IPS-15b (cell line): ENCODE data around the gene SAE1.
A peak's percentile ranks its signal among the peaks of the same experiment; 100 is the strongest.
"Not testable (repeated sequence)": the region's sequence is repeated elsewhere in the genome, so short reads cannot be mapped to it uniquely, and the experiment has no call there.

ENCODE experiments used
- H3K27me3 ChIP-seq: one replicate; pipeline ENCODE4 v1.6.1; 2013; ENCODE audit warnings: low read length; ENCODE audit not compliant: control insufficient read depth, insufficient read depth
- H3K36me3 ChIP-seq: one replicate; pipeline ENCODE4 v1.6.1; 2013; ENCODE audit warnings: low read length; ENCODE audit not compliant: control insufficient read depth, insufficient read depth
- H3K4me1 ChIP-seq: one replicate; pipeline ENCODE4 v1.6.1; 2013; ENCODE audit warnings: mild to moderate bottlenecking, low read length; ENCODE audit not compliant: control insufficient read depth, insufficient read depth
- H3K4me3 ChIP-seq: one replicate; pipeline ENCODE4 v1.5.1; 2013; ENCODE audit warnings: low read depth, low read length
- H3K9ac ChIP-seq: one replicate; pipeline ENCODE4 v1.6.1; 2013; ENCODE audit warnings: low read depth, mild to moderate bottlenecking, low read length
- H3K9me3 ChIP-seq: one replicate; pipeline ENCODE4 v1.6.1; 2013; ENCODE audit warnings: mild to moderate bottlenecking, low read length; ENCODE audit not compliant: control insufficient read depth, insufficient read depth

The SAE1 gene

DNA sequence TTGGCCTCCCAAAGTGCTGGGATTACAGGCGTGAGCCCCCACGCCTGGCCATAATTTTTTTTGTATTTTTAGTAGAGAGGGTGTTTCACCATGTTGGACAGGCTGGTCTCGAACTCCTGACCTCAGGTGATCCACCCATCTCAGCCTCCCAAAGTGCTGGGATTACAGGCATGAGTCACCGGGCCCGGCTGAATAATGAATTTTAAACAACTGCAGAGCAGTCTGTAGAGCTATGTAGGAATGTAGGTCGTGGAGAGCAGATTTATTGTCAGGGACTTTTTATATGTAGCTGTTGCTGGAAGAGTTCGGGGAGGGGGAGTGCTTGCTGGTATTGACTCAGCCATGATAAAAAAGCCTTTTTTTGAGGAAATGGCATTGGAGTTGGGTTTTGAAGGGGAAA, 10.6 kb downstream of the SAE1 start:
- not testable (repeated sequence) for H3K9ac ChIP-seq, H3K4me3 ChIP-seq, H3K4me1 ChIP-seq, H3K9me3 ChIP-seq, H3K27me3 ChIP-seq
- peaks cover 31% of the 10 kb centered on the region for H3K36me3 ChIP-seq

- peaks cover 36% of the 10 kb centered on the region for H3K36me3 ChIP-seq
- H3K27me3 ChIP-seq, result no peaks in the 10 kb centered on the region
- H3K9ac ChIP-seq, result no peak overlapping the region
- peaks cover 2% of the 10 kb centered on the region for H3K4me1 ChIP-seq
- no peak overlapping the region for H3K4me3 ChIP-seq
- no peaks in the 10 kb centered on the region for H3K9me3 ChIP-seq
Measured at GRCh38 chr19:47141695-47142094, 11.1 kb downstream of the SAE1 start.

DNA sequence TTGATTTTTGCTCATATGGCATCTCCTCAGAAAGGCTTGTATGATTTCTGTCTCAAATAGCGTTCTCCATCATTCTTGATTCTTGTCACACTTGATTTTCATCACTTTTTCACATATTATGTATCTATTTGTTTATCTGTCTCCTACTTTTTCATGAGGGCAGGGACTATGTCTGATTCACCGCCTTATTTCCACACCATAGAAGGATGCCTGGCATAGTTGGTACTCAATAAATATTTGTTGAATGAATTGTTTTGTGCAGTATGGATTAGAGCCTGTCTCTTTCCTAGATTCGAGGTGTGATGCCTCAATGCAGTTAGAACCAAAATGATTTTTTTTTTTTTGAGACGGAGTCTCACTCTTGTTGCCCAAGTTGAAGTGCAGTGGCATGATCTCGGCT, 12.1 kb downstream of the SAE1 start:
- Histone ChIP-seq H3K36me3 (peaks cover 37% of the 10 kb centered on the region), H3K9ac (no peak overlapping the region), H3K4me3 (no peak overlapping the region), H3K27me3 (no peaks in the 10 kb centered on the region), H3K4me1 (no peaks in the 10 kb centered on the region), H3K9me3 (no peaks in the 10 kb centered on the region)

DNA sequence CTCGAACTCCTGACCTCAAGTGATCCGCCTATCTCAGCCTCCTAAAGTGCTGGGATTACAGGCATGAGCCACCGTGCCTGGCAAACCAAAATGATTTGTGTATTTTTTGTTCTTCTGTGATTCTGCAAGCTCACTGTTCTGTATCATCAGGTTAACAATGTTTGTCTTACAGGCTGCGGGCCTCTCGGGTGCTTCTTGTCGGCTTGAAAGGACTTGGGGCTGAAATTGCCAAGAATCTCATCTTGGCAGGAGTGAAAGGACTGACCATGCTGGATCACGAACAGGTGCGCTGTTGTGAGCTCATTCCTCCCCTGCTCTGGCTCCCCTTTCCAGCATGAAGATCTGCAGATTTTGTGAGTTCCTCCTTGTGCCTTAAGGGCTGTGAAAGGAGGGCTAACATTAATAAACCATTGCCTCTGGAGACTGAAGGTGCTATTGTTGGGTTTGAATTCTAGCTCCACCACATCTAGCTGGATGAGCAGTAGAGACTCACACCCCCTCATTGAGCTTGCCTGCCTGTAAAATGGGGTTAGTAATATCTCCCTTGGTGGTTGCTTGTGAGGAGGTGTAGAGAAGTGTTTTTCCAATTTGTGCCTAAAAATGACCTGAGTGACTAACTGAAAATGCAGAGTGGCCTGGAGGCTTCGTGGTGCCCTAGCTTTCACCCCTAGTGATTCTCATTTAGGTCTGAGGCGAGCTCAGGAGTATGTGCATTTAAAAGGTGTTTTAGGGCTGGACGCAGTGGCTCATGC, 12.9 kb downstream of the SAE1 start:
- Histone ChIP-seq H3K9ac (peak overlapping the region; percentile 47), H3K9me3 (no peaks in the 10 kb centered on the region), H3K36me3 (peaks cover 41% of the 10 kb centered on the region), H3K4me1 (no peaks in the 10 kb centered on the region), H3K4me3 (no peak overlapping the region), H3K27me3 (no peaks in the 10 kb centered on the region)

- Histone ChIP-seq H3K4me3 (no peak overlapping the region), H3K9ac (no peak overlapping the region), H3K9me3 (no peaks in the 10 kb centered on the region), H3K27me3 (no peaks in the 10 kb centered on the region), H3K4me1 (no peaks in the 10 kb centered on the region), H3K36me3 (peaks cover 42% of the 10 kb centered on the region)
Measured at GRCh38 chr19:47144630-47145029, 14.0 kb downstream of the SAE1 start.

DNA sequence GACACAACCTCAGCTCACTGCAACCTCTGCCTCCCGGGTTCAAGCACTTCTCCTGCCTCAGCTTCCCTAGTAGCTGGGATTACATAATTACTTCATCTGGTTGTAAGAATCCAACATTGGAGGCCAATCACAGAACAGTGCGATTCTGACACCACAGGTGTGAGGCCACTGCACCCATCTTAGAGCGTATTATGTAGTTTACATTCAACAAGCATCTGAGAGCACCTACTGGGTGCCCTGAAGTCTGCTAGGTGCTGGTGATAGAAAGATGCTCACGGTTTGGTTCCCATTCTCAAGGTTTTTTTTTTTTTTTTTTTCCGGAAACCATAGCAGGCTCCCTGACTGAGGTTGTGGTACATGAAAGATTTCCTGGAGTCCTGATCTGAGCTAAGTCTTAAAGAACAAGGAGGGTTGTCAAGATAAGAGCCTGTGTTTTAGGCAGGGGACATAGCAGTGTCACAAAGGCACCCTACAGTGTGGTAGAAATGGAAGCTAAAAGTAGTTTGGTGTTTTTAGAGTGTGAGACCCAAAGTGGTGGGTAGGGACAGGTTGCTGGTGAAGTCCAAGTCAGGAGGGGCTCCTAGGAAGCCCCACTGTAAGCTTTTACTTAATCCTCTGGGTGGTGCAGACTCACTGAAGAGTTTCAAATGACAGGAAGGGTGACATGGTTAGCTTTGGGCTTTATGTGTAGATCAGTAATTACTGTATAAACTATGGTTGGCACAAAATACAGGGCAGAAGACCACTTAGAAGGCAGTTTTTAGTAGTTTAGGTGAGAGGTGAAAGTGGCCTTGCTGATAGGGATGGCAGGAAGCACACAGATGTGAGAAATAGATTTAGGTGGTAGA, 15.2 kb downstream of the SAE1 start:
- no peaks in the 10 kb centered on the region for H3K27me3 ChIP-seq
- no peaks in the 10 kb centered on the region for H3K4me1 ChIP-seq
- no peaks in the 10 kb centered on the region for H3K9me3 ChIP-seq
- H3K9ac ChIP-seq, result no peak overlapping the region
- H3K36me3 ChIP-seq, result peaks cover 53% of the 10 kb centered on the region
- H3K4me3 ChIP-seq, result no peak overlapping the region

DNA sequence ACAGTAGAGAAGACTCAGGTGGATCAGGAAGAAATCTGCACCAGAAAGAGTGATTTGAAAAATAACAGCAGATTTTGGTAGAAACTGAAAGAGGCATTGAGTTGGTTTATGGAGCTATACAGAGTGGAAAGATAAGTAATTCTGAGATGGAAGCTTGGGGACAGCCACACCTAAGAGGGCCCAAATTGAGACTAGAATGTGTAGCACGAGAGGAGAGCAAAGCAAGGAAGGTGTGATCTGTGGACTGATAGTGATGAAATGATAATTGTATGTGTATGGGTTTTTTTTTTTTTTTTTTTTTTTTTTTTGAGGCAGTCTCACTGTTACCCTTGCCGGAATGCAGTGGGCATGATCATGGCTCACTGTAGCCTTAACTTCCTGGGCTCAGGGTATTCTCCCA, 16.3 kb downstream of the SAE1 start:
- Histone ChIP-seq H3K36me3 (peaks cover 61% of the 10 kb centered on the region), H3K9me3 (no peaks in the 10 kb centered on the region), H3K9ac (no peak overlapping the region), H3K4me3 (no peak overlapping the region), H3K27me3 (no peaks in the 10 kb centered on the region), H3K4me1 (peaks cover 1% of the 10 kb centered on the region)

GRCh38 chr19:47151627-47152026, 21.0 kb downstream of the SAE1 start:
- no peaks in the 10 kb centered on the region for H3K27me3 ChIP-seq

DNA sequence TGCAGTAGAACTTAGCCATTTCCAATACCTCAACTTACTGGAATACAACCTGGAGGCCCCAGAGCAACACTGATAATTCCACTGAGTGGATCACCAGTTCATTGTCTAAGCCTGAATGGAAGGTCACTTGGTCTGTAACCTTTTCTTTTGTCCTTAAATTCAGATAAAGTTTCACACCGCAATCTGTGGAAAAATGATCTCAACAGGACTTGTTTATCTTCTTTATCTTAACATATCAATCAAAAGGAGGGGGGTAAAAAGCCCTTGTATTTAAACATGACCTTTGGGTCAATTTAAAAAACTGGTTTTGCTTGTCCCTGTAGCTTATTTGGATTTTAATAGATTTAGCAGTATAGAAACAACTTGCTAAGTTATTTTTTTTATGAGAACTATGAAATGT, 21.6 kb downstream of the SAE1 start:
- H3K27me3 ChIP-seq, result no peaks in the 10 kb centered on the region
- no peak overlapping the region for H3K4me3 ChIP-seq
- peaks cover 10% of the 10 kb centered on the region for H3K4me1 ChIP-seq
- no peak overlapping the region for H3K9ac ChIP-seq
- peaks cover 57% of the 10 kb centered on the region for H3K36me3 ChIP-seq
- no peaks in the 10 kb centered on the region for H3K9me3 ChIP-seq

More at GRCh38 chr19:47151627-47152026, 21.0 kb downstream of the SAE1 start:
- Histone ChIP-seq H3K36me3 (peaks cover 61% of the 10 kb centered on the region), H3K9me3 (no peaks in the 10 kb centered on the region), H3K4me3 (no peak overlapping the region), H3K9ac (no peak overlapping the region), H3K4me1 (peaks cover 4% of the 10 kb centered on the region)

- H3K36me3 ChIP-seq, result peaks cover 57% of the 10 kb centered on the region
- no peak overlapping the region for H3K4me3 ChIP-seq
- H3K9me3 ChIP-seq, result no peaks in the 10 kb centered on the region
Measured at GRCh38 chr19:47152632-47153031, 22.0 kb downstream of the SAE1 start.

GRCh38 chr19:47153266-47153665, 22.6 kb downstream of the SAE1 start:
- Histone ChIP-seq H3K36me3 (peaks cover 59% of the 10 kb centered on the region), H3K27me3 (no peaks in the 10 kb centered on the region), H3K4me3 (no peak overlapping the region), H3K9ac (no peak overlapping the region), H3K9me3 (no peaks in the 10 kb centered on the region), H3K4me1 (peaks cover 19% of the 10 kb centered on the region)

More at GRCh38 chr19:47152632-47153031, 22.0 kb downstream of the SAE1 start:
- Histone ChIP-seq H3K4me1 (peaks cover 13% of the 10 kb centered on the region), H3K27me3 (no peaks in the 10 kb centered on the region), H3K9ac (no peak overlapping the region)

DNA sequence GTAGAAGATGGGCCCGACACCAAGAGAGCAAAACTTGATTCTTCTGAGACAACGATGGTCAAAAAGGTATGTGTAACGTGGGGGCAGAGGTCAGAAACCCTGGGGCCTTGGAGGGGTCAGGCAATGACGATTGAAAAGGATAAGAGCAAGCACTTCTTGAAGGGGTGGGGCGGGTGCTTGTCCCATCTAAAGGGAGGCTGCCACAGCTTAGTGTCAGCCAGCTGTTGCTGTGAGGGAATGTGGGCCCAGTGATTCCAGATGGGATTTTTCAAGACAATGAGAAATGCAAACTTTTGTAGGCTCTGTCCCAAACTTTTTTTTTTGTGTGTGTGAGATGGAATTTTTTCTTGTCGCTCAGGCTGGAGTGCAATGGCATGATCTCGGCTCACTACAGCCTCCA, 24.5 kb downstream of the SAE1 start:
- Histone ChIP-seq H3K36me3 (peaks cover 63% of the 10 kb centered on the region), H3K4me3 (no peak overlapping the region), H3K9ac (no peak overlapping the region), H3K4me1 (peaks cover 30% of the 10 kb centered on the region), H3K9me3 (no peaks in the 10 kb centered on the region), H3K27me3 (no peaks in the 10 kb centered on the region)
